ENCODE data around the gene OR1N2.

DNA sequence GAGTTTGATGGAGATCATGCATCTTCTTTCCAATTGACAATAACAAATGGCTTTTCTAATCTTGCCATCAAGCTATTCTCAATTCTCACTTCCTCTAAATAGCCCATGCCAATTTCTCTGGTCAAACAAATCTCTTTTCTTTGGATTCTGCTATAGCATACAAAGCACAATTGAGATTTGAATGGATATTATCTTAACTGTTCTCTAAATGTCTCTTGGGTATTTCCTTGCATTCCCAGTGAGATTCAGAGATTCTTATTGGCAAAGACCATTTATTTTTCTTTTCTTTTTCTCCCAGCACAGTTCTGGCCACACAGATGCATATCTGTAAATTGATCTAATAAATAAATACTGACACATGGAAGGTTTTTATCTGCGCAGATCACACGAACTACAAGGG lies at the start of gene OR1N2:
- TF ChIP-seq, protein P1, sequence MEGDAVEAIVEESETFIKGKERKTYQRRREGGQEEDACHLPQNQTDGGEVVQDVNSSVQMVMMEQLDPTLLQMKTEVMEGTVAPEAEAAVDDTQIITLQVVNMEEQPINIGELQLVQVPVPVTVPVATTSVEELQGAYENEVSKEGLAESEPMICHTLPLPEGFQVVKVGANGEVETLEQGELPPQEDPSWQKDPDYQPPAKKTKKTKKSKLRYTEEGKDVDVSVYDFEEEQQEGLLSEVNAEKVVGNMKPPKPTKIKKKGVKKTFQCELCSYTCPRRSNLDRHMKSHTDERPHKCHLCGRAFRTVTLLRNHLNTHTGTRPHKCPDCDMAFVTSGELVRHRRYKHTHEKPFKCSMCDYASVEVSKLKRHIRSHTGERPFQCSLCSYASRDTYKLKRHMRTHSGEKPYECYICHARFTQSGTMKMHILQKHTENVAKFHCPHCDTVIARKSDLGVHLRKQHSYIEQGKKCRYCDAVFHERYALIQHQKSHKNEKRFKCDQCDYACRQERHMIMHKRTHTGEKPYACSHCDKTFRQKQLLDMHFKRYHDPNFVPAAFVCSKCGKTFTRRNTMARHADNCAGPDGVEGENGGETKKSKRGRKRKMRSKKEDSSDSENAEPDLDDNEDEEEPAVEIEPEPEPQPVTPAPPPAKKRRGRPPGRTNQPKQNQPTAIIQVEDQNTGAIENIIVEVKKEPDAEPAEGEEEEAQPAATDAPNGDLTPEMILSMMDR (IDR thresholded peaks at IDR 0.05; ENCODE audit: low read depth, low read length, poor library complexity, severe bottlenecking): no peak
- no peak for TF ChIP-seq EZH2phosphoT487 (IDR thresholded peaks at IDR 0.05; ENCODE audit: borderline replicate concordance, low read length)

Measured in DOHH2 (cell line).